CD4-positive, alpha-beta T cell treated with Interferon alpha-2 for 1 hour (primary cell): ENCODE measurements around the gene AGBL4.

Experiments
- DNase-seq, 2 donors: peaks; one replicate each; pipeline ENCODE4 v3.0.0-alpha.2; 2020 to 2022

AGBL4 gene

DNA sequence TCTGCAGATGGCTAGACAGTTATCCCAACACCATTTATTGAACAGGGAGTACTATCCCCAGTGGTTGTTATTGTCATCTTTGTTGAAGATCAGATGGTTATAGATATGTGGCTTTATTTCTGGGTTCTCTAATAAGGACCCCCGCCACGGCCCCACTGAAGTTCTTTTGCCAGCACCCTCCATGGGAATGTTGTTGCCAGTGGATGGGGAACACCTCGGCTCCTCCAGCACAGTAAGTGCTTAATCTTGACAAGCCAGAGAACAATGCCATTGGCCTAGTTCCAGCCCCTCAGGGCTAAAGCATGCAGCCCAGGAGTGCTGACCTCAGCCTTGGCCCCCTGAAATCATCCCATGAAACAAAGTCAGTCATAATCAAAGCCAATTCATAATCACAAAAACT, 337.6 kb downstream of the AGBL4 start:
- no peak for DNase-seq

DNA sequence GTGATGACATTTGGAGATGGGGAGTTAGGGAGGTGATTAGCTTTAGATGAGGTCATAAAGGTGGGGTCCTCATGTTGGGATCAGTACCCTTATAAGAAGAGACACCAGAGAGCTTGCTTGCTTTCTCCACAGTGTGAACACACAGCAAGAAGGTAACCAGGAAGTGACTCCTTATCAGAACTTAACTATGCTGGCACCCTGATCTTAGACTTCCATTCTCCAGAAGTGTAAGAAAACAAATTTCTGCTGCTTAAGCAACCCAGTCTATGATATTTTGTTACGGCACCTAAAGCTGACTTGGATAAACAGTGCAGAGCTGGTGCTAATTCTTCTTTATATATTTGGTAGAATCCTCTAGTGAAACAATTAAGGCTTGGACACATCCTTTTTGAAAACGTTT, 346.0 kb downstream of the AGBL4 start:
- DNase-seq, result no peak

DNA sequence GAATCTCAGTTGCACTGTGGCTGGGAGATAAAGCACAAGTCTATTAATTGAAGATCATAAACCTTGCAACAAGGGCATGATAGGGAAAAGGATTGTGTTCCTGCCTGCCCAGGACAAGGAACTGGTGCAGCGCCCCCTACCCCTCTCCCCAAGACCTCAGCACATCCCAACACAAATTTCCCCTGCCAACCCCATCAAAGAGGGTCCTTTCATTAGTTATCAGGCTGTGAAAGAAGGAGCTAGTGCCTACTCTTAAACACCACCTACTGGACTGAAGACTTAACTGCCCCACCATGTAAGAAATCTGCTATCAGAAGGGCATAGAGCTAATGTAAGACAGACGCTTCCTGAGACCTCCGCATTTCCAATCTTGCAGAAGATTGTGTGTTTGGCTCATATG, 372.6 kb downstream of the AGBL4 start:
- DNase-seq, result no peak

DNA sequence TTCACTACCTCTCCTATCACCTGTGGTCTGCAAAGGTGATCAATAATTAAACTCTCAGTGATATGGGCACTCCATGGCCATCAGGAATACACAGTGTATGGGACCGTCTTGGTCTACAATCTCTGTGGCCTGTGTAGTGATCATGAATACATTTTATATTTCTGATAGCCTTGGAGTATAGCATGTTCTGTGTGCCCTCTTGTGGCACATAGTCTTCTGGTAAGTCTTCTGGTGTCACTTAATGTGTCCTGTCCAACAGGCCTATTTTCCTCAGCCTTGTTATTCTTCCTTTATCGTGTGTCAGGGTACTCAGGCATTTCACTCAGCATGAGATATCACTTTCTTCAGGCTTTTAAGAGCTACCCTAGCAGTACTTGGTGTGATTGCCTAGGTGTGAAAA, 393.6 kb downstream of the AGBL4 start:
- no peak for DNase-seq

DNA sequence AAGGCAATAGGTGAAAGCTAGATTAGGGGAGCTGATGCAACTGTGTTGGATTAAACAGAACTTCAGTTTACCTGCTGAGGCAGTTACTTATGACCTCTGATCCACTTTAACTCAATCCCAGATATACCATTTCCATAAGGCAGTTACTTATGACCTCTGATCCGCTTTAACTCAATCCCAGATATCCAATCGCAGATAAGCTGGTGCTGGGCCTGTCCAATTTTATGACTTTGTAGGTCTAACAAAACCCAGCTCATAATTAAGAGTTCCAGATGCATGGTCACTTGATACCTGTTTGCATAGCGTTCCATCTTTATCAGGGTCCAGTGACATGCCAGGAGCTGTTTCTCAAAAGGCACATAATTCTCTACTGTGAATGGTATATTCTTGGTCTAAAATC, 396.0 kb downstream of the AGBL4 start:
- no peak for DNase-seq

DNA sequence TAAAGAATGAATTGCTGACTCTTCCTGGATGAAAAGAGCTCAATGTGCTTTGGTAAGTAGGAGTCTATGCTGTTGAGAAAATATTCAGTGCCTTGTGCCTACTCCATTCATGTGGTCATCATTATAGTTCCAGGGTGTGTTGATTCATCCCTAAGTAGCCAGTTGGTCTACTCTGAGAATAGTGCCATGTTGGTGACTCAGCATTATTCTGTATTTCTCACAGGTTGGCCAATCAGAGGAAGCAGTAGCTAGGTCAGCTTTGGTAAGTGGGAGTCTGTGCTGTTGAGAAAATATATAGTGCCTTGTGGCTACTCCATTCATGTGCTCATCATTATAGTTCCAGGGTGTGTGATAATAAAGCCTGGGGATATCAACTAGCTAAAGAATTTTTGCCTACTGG, 397.3 kb downstream of the AGBL4 start:
- no peak for DNase-seq

DNA sequence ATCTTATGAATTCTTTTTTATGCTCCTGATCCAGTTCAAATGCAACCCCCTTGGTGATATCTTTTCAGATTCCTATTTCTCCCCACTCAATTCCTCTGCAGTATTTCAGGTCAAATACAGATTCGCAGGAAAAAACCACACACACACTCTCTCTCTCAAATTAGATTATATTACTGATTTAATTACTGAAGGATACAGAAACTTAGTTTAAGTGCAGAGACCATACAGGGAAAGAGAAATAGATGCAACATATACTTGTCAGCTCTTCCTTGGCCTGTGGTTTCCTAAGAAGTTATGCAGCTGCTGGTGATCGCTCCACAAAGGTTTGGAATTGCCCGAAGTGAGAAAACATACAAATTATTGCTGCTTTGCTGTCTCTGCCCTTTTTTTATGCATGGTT, 400.9 kb downstream of the AGBL4 start:
- DNase-seq, result no peak

DNA sequence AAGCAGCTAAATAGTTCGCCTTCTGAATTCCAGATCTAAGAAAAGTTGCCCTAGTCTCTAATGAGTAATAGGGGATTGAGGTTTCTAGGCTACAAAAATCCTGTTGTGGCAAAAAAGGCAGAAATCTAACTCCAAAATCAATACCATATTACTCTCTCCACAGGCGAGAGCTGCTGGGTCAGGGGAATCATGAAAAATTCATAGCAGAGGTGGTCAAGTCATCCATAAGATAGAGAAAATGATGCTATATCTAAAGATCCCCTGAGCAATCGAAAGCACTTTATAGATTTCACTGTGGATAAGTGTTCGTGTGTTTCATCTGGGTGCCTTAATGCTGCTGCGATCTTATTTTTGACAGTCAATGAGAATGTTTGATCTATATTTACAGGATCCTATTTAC, 417.7 kb downstream of the AGBL4 start:
- no peak for DNase-seq

DNA sequence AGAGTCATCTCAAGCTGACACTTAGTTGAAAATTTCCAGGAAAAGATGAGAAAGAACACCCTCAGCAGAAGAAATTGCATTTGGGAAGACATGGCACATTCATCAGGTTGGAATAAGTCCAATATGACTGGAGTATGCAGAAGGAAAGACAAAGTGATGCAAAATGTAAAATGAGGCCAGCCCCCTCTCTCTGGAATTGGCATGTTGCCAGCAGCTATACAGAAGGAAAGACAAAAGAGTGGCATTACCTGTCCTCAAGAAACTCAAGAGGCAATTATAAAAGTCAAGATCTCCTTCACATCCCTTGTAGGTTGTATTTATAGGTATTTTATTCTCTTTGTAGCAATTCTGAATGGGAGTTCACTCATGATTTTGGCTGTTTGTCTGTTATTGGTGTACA, 426.3 kb downstream of the AGBL4 start:
- no peak for DNase-seq

DNA sequence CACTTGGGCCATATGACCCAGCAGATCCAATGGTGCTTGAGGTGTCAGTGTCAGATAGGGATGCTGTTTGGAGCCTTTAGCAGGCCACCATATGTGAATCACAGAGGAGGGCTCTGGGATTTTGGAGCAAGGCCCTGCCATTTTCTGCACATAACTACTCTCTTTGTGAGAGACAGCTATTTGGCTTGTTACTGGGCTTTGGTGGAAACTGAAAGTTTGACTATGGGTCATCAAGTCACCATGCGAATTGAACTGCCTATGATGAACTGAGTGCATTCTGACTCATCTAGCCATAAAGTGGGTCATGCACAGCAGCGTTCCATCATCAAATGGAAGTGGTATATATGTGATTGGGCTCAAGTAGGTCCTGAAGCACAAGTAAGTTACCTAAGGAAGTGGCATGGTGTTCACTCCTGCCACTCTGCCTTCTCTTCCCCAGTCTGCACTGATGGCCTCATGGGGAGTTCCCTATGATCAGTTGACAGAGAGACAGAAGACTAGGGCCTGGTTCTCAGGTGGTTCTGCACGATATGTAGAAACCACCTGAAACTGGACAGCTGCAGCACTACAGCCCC, 447.3 kb downstream of the AGBL4 start:
- DNase-seq, result no peak

DNA sequence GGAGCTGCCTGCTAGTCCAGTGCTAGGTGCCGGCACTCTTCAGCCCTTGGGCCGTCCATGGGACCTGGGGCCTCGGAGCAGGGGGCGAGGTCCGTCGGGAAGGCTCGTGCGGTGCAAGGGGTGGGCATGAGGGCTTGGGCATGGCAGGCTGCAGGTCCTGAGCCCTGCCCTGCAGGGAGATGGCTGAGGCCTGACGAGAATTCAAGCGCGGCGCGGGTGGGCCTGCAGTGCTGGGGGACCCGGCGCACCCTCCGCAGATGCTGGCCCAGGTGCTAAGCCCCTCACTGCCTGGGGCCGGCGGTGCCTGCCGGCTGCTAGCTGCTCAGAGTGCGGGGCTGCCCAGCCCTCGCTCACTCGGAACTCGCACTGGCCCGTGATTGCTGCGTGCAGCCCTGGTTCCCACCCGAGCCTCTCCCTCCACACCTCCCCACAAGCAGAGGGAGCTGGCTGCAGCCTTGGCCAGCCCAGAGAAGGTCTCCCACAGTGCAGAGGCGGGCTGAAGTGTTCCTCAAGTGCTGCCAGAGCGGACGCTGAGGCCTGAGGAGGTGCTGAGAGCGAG, 467.0 kb downstream of the AGBL4 start:
- DNase-seq, result no peak

DNA sequence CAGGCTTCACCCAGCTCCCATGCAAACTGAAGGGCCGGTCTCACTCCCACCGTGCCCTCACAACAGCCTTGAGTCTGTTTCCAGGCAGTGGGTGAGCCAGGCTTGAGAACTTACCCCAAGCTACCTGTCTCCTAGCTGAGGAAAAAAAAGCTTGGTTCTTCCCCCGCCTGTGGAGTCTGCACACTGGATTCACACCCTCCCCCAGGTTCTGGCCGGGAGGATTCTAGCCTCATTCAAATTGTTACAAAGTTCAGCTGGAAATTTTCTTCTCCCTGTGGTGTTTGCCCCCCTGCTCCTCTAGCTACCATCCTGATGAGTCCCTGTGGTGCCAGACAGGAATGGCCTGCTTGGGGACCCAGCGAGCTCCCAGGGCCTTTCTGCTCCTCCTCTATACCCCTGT, 471.7 kb downstream of the AGBL4 start:
- DNase-seq, result no peak

DNA sequence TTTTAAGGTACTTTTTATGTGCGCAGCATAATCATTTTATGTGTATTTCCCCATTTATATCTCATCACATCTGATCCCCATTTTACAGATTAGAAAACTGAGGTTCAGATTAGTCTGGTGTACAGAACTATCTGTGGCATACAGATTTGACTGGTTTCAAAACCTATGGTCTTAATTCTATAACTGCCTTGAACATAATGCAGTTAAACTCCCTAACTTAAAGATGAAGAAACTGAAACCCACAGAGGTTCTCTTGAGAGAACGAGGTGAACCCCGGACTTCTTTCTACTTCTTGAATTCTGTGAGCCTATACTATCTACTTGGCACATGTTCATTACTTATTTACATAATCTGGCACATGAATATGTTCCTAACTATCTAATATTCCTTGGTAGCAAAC, 479.1 kb downstream of the AGBL4 start:
- DNase-seq, result no peak

DNA sequence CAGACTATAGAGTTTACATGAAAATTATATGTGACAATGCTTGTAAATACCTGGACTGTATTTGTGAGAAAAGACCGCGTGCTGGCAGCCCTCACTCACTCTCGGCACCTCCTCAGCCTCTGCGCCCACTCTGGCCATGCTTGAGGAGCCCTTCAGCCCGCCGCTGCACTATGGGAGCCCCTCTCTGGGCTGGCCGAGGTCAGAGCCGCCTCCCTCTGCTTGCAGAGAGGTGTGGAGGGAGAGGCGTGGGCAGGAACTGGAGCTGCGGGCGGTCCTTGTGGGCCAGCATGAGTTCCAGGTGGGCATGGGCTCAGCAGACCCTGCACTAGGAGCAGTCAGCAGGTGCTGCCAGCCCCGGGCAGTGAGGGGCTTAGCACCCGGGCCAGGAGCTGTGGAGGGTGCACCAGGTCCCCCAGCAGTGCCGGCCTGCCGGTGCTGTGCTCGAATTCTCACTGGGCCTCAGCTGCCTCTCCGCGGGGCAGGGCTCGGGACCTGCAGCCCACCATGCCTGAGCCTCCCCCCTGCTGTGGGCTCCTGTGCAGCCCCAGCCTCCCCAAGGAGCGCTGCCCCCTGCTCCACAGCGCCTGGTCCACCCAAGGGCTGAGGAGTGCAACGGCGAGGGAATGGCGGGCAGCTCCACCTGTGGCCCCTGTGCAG, 482.5 kb downstream of the AGBL4 start:
- DNase-seq, result no peak

DNA sequence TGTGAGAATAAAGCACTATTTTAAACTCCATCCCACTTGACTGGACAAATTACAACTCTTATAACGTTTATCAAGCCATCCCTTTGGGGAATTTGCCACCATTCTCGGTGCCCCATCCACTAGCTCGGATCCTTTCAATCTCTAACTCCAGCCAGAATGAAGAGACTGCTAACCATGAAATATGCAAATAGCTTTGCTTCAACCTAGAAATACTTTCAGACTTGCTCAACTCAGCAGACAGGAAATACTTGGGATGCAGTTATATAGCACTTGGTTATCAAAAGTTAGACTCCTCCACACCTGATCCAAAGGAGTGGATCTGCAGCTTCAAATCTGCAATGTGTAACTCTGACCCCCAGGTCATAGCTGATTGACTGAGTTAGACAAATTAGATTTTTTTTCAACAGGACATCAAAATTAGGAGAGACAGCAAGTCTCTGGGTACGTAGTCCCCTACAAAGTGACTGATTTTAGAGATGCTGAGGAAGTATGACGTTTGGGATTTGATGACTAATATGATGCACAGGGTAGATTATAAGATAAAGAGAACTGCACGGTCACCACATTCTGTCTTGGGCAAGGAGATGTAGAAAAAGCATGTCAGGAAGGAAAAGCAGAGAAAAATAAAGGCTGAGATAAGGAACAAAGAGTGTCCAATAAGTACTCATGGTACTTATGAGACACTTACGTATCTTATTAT, 496.0 kb downstream of the AGBL4 start:
- no peak for DNase-seq

DNA sequence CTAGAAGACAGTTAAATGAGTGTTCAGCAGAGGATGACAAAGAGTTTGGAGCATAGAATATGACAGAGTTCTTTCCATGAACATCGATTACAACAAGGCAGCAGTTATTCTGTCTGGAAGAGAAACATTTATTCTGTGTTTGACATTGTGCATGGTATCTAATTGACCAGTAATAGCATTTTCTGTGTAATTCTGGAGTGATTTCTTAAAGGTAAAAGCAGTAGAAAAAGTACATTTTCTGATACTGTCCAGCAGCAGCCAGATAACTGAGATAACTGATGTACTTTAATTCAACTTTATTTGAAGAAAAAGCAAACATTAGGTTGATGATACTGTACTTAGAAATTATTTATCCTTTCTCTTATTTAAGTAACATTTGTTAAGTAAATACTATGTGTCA, 497.1 kb downstream of the AGBL4 start:
- DNase-seq, result no peak

DNA sequence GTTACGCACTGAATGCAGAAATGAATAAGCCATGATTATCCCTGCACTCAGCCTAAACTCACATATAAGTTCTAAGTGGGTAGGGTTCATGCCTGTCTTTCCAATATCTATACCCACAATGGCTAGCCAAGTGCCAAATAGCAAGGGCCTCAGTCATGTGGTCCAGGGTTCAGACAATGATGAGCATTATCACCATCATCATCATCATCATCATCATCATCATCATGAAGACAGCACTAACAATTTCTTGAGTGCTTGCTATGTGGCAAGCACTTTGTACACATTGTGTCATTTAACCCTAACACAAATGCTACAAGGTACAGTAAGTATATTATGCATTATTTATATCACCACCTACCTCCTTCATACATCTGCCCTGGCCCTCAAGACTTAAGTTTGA, 500.0 kb downstream of the AGBL4 start:
- no peak for DNase-seq

DNA sequence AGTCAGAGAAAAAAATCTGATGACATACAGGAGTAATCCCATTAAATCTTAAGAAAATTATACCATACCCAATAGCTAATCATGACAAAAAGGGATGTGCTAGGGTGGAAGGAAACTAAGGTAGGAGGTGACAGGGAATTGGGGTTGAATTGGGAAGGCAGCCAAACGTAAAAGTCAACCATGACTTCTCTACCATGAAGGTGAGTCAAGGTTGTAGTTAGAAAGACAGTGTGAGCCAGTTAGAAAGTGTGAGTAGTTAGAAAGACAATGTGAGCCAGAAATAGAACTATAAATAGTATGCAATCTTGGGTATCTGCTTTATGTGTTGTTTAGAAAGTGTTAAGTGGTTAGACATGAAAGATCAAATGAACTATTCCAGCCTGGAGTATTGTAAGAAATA, 556.8 kb downstream of the AGBL4 start:
- DNase-seq, result no peak

DNA sequence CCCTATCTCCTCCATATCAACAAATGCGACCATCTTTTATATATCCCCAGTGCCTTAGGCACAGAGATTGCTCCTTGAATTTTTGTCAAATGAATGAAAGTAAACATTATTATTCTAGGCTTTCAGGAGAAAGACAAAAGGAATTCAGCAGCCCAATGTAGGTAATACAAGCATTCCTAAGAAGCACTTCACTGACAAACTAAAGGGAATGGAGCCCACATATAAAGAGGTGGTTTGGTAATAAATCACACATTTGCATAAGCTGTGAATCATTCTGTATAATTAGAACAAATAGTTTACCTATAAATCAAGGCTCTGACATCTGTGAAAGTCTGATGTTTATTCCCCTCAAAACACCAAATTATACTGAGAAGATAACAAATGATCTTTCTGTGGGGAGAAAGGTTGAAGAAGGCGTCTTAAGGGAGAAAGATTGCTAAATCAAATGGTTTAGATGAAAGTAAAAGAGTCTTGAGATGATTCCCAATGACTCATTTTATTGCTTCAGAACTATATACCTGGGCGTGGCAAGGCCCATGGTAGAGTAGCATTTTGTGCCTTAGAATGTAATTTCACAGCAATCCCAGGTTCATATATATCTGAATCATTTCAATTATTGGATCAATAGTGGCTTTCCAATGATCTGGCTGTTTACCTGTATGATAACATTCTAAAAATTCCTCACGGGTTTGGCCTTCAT, 558.1 kb downstream of the AGBL4 start:
- no peak for DNase-seq

DNA sequence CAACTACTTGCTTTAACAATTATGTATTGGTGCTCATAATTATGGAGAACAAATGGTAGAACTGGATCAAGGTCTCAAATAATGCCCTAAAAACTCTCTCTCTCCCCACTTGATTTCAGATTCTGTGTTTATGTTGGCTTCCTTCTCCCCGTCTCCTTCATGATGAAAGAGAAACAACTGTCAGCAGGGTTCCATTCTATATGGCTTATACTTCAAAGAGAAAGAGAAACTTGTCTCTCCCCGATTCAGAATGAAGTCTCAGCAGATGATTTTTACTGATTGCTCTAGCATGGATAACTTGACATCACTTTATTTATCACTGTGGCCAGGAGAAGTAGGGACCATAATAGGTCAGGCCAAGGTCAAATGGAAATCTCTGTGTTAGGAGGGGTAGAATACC, 575.6 kb downstream of the AGBL4 start:
- no peak for DNase-seq

DNA sequence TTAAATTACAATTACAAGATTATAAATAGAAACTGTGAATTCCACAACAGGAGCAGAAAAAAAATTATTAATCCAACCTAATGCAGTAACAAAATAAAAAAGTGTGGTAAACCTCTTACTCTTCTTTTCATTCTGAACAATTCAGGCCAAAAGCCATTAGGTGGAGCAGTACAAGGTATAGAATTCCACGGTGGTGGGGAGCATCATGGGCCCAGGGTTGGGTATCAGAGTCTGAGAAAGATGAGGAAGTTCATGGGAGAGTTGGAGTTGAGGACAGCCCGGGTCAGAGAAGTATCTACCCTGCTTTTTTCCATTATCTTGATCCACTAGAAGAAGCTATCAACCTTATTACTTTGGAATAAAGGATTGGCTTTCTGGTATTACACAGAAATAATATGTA, 586.9 kb downstream of the AGBL4 start:
- DNase-seq, result no peak

DNA sequence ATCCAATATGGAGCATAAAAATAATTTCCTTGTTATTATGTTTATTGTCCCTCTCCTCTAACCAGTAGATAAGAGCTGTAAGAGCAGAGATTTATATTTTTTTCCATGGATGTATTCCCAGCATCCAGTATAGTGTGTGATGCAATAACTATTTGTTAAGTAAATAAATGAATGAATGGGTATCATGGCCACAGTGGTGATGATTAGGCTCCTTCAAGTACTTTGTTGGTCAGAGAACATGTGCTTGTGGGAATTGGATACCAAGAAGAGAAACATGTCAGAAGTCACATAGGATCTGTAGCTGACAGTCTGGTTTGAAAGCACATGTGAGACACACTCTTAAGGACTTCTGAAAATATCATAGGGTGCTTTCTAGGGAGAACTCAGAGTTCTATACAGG, 588.5 kb downstream of the AGBL4 start:
- DNase-seq, result no peak

DNA sequence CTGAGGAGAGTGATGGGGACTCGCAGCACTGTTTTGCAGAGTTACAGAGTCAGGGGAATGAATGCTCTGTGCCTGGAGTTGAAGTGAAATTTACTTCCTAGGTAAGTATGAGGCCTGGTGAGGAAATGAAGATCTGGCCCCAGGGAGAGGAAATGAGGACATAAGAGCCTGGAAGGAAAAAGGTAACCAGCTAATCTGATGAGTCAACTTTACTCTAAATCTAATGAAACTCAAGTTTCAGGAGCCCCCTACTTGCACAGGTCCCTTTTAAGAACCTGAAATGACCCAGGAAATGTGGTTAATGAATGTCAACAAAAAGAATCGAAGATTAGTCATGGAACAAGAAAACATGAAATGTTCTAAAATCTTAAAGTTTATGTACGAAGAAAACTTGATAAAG, 599.0 kb downstream of the AGBL4 start:
- no peak for DNase-seq

DNA sequence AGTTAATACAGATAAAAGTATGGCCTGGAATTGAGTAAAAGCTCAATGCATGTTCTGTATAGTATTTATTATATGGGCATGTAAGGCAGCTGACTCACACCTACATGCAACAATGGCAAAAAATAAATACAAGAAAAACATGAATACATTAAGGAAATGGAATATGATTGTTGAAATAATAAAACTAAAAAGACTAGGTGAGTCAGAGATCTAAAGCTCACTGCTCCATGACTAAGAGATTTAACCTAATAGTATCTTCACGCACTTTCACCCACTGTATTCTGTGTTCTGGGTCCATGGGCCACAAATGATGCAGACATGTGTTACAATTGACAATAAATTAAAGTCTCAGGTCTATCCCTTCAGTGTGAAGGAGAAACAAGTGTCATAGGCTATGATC, 607.0 kb downstream of the AGBL4 start:
- no peak for DNase-seq
